Sigmoid colon (tissue), 4 donors: ENCODE data around the gene GPR17.

Experiments used
- POLR2A ChIP-seq, 2 donors: fragments of 450-650 bp; IDR thresholded peaks; one replicate each; pipeline ENCODE4 v1.6.1; 2016; ENCODE audit warnings: antibody characterized with exemption in 2 of 2, mild to moderate bottlenecking in 2 of 2, moderate library complexity in 2 of 2
- POLR2AphosphoS5 ChIP-seq, 4 donors: sonication (generic); formaldehyde crosslinking; IDR thresholded peaks; one replicate each; pipeline ENCODE4 v1.6.1; 2017; ENCODE audit warnings: antibody characterized with exemption in 4 of 4
- TF ChIP-seq, protein P1 (sequence below), 4 experiments: fragments of 450-650 bp in 3 of 4; fragments of 200-600 bp in 1 of 4; IDR thresholded peaks; one replicate each; pipeline ENCODE4 v1.5.1; 2016 to 2019; ENCODE audit warnings: antibody characterized with exemption in 4 of 4, mild to moderate bottlenecking in 3 of 4, moderate library complexity in 2 of 4

DNA sequence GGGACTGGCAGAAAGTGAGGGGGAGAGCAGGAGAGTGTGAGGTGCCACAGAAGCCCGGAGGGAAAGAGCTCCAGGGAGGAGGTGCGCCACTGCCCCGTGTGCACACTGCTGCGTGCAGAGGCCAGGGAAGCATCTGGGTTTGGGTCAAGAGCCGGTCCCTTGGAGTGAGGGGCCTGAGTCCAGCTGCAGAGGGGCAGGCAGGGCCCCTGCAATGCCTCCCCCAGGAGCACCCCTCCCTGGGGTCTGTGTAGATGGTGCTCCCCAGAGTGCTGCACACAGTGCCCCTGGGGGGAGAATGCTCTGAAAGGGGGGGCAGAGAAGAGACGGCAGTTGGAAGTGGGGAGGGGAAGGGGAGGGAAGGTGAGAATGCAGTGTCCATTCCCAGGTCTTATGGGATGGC lies 33.0 kb downstream of the GPR17 start:
- TF ChIP-seq POLR2AphosphoS5 (IDR thresholded peaks at IDR 0.05) (no peak), POLR2A (IDR thresholded peaks at IDR 0.05) (no peak)
- TF ChIP-seq, protein P1, sequence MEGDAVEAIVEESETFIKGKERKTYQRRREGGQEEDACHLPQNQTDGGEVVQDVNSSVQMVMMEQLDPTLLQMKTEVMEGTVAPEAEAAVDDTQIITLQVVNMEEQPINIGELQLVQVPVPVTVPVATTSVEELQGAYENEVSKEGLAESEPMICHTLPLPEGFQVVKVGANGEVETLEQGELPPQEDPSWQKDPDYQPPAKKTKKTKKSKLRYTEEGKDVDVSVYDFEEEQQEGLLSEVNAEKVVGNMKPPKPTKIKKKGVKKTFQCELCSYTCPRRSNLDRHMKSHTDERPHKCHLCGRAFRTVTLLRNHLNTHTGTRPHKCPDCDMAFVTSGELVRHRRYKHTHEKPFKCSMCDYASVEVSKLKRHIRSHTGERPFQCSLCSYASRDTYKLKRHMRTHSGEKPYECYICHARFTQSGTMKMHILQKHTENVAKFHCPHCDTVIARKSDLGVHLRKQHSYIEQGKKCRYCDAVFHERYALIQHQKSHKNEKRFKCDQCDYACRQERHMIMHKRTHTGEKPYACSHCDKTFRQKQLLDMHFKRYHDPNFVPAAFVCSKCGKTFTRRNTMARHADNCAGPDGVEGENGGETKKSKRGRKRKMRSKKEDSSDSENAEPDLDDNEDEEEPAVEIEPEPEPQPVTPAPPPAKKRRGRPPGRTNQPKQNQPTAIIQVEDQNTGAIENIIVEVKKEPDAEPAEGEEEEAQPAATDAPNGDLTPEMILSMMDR (IDR thresholded peaks at IDR 0.05): no peak
